SH-SY5Y (cell line): ENCODE results near the gene TMED6.

Source experiments
- GATA2 ChIP-seq: IDR thresholded peaks from 2 replicates; pipeline ENCODE4 v1.6.1; 2011; ENCODE audit warnings: mild to moderate bottlenecking, low read depth, low read length
- GATA3 ChIP-seq: IDR thresholded peaks from 2 replicates; pipeline ENCODE4 v1.6.1; 2011; ENCODE audit warnings: low read depth, mild to moderate bottlenecking, low read length, moderate library complexity

The TMED6 gene

DNA sequence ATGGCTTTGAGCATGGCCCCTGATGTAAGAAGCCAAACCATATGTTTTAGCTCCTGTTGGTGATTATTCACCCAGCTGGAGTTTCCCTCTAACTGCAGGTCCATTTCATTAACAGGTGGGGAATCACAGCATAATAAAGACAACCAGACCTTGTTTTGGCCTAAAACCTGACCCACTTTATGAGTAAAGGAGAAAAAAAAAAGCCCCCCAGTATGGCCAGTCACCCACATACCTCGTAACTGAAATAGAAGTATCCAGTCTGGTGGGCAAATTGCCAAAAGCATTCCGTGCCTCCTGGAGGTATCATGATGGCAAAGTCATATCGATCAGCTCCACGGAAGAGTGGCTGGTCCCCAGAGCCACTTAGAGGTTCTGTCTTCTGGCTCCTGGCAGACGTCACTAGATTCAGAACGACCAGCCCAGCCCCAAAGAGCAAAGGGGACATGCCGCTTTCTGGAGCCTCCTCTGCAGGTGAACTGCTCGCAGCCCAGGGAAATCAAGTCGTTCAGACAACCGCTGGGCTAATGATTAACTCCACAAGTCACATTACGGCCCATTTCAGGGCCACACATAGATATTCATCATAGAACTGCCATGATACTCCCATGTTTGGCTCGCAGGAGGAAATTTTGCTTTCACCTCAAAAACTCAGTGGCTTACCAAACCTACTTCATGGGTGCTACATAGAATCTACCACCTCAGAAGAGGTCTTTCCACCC is at the start of gene TMED6:
Gene TMED6 (minus strand): TSS at position 478 of the 719 bp plus-strand sequence. CDS start 33 bp downstream, at position 445.
- TF ChIP-seq GATA2 = no peak
- TF ChIP-seq GATA3 = no peak

DNA sequence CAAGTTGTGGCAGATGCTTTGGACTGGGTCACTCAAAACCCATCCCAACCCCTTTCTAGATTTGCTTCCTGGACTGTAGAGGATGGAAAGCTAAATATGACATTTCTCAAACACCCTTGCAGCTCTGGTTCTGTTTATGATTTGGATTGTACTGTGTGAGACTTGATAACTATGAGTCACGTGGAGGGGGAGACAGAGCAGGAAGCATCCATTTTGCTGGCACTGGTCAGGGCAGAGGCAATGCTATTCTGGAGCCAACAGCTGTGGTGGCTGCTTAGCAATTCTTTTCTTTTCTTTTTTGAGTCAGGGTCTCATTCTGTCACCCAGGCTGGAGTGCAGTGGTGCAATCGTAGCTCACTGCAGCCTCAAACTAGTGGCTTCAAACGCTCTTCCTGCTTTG is 47.8 kb upstream of the TMED6 start:
- no peak for TF ChIP-seq GATA2
- no peak for TF ChIP-seq GATA3

DNA sequence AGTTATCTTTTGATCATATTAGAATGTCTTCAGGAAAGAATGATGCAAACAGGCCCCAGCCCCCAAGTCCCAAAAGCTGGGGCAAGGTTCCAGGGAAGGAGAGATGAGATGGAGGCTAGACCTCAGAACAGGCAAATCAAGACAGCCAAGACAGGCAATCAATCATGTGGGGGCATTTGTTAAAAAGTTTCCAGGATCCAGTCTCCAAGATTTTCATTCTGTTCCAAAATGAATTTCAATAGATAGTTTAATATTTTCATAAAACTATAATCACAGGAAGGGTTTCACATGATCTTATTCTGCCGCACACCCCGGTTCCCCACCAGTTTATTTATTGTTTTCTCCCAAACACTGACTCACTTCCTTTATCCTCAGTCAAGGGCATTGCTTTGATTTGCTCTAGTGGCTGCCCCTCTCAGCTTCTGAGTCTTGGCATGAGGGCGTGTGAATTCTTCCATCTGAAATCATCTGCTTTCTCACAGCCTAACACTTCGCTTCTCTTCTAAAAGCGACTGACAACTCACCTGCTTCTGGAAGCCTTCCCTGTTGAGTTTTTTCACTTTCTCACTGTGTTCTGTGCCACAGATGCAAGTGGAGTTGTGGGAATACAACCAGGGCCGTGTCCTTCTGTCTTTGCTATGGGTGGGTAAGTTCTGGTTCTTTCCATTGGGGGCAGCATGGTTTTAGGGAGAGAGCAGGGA is 46.4 kb upstream of the TMED6 start:
- TF ChIP-seq GATA3 (no peak), GATA2 (no peak)

GRCh38 chr16:69396187-69397061 is 44.8 kb upstream of the TMED6 start:
- TF ChIP-seq GATA2 (peak; percentile 46; the same call in 1 of the 2 replicates), GATA3 (no peak; the same call in 1 of the 2 replicates)

DNA sequence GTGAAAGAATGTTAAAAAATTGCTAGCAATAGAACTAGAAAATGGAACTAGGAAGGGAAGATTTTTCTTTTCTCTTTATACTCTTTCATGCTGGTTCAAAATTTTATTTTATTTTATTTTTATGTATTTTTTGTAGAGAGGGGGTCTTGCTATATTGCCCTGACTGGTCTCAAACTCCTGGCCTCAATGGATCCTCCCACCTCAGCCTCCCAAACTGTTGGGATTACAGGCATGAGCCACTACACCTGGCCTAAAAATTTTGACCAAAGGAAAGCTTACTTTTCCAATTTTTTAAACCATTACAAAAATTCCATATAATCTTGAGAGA is 44.2 kb upstream of the TMED6 start:
- TF ChIP-seq GATA2 (no peak), GATA3 (no peak)

DNA sequence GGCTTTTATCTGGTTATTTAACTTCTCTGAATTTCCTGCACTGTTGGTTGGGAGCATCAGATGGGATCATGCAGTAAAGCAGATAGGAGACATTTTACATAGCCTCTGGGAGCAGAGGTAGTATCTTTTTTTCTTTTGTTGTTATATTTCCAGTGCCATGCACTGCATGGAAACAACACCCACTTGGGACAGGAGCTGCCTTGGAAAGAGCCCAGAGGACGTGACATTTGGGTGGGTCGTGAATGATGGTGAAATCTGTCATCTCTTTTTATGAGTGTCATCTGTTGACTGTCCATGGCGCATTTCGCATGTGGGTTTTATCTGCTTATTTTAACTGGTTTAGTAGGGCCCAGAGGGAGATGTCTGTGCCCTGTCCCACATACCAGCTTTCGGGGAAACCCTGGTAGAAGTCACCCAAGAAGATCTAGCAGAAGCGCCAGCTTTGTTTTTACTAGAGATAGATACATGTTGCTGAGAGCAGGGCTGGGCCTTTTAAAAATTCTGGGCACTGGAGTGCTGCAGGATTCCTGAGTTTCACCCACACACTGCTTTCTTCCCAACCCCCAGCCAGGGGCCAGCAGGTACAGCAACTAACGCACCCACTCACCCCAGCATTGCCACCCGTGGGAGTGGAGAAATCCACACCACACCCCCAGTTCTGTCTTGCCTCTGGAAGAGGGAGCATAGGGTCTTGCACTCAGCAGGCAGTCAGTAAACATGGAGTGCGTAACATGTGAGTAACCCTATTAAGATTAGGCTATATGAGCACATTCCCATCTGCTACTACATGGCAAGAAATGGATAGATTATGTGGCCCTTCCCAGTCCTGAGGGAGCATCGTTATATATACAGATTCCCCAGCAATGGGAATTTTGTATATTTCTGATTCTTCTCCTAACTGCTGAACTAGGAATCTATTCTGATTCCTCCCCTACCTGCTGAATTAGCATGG is 42.6 kb upstream of the TMED6 start:
- no peak for TF ChIP-seq GATA2
- no peak for TF ChIP-seq GATA3

DNA sequence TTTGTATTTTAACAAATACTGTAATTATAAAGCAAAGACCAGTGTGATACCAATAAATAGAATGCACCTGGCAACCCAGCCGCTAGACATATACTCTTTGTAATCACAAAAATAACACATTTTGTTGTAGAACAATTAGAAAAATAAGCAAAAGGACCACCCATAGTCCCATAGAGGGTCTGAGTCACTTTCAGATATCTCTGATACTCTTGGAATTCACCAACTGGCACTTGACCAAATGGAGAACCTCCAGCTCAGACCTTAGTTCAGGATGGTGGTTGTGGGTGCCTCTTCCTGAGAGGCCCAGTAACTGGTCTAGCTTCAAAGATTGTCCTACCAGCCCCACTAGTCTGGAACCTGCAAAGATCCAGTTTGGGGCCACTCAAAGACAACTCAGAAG is 35.0 kb upstream of the TMED6 start:
- TF ChIP-seq GATA2 (no peak), GATA3 (no peak)

DNA sequence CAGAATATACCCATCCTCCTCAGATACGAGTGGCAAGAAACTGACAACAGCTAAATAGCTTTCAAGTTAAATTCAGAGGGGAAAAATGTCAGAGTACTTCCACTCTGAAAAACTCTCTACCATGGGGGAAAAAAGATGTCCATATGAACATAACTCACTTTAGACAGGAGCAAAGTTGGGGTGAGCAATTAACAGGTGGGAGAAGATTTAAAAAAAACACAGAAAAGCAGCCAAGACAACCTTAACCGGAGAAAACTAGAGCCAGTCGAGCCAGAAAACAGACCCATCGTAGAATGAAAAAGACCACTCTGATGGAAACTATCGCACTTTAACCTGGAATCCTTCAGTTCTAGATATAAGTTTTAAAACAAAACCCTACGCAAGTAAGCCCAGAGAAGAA is 33.4 kb upstream of the TMED6 start:
- TF ChIP-seq GATA3 (no peak), GATA2 (no peak)

- TF ChIP-seq GATA2 (no peak), GATA3 (no peak)
Measured at GRCh38 chr16:69382421-69382820, 30.8 kb upstream of the TMED6 start.

DNA sequence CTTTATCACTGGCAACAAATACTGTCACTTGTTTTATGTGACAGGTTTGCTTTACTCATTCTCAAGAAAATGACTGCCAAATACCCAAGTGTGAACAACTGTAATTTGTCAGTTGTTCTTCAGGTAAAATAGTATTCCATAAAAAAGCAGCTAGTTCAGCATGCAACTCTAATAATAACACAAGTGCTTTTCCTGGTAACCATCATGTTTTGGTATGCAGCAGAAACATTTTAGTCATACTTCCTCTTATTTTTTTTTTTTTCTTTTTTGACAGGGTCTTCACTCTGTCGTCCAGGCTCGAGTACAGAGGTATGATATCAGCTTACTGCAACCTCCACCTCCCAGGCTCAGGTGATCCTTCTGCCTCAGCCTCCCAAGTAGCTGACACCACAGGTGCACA is 29.6 kb upstream of the TMED6 start:
- TF ChIP-seq GATA3 (no peak), GATA2 (no peak)

DNA sequence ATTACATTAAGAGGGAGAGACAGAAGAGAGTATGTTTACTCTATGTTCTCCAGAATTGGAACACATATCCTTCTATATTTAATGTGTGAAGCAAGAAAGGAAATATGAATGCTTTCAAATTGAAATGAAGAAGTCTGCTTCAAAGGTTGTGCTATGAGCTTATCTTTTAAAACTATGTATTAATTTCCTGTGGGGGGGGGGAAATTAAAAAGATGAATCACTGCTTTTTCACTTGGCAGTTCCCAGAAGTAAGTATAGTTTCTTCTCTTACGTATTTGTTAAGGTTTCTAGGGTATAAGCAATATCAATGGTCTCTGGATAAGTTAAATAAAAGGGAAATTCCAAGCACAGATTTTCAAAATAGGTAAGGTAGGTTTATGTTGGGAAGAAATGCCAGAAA is 27.2 kb upstream of the TMED6 start:
- no peak for TF ChIP-seq GATA3
- no peak for TF ChIP-seq GATA2

- TF ChIP-seq GATA3 = no peak
- TF ChIP-seq GATA2 = no peak
Measured at GRCh38 chr16:69378036-69378435, 26.4 kb upstream of the TMED6 start.

GRCh38 chr16:69376393-69377059 is 24.9 kb upstream of the TMED6 start:
- TF ChIP-seq GATA3 = no peak
- TF ChIP-seq GATA2 = no peak
